Thyroid gland (tissue), 4 donors: ENCODE measurements around the gene RRP8. TPM values are rescaled to one million over a fixed set of nuclear protein-coding genes. Genes with fewer than 3 reads are reported as not detected.

Source experiments
- DNase-seq, 2 donors: peaks; one replicate each; pipeline ENCODE4 v3.0.0-alpha.2; 2019
- H3K27ac ChIP-seq, 3 donors: fragments of 200-600 bp; sonication (generic); 1 replicate in 2 of 3; 2 replicates in 1 of 3; pipeline ENCODE4 v1.5.1; 2016 to 2019; ENCODE audit warnings: mild to moderate bottlenecking in 1 of 3, moderate library complexity in 1 of 3
- H3K27me3 ChIP-seq: fragments of 200-600 bp; sonication (generic); one replicate; pipeline ENCODE4 v1.5.1; 2019
- H3K36me3 ChIP-seq, 2 donors: fragments of 200-600 bp; sonication (generic); one replicate each; pipeline ENCODE4 v1.5.1; 2016 to 2019
- H3K4me1 ChIP-seq, 2 donors: fragments of 200-600 bp; sonication (generic); one replicate each; pipeline ENCODE4 v1.5.1; 2017 to 2019
- H3K4me3 ChIP-seq, 3 donors: fragments of 200-600 bp; sonication (generic); replicated peaks in 1 of 3; 1 replicate in 2 of 3; 2 replicates in 1 of 3; pipeline ENCODE4 v1.5.1; 2016; ENCODE audit warnings: mild to moderate bottlenecking in 1 of 3
- H3K9me3 ChIP-seq: fragments of 200-600 bp; sonication (generic); one replicate; pipeline ENCODE4 v1.5.1; 2017
- CTCF ChIP-seq, 6 experiments: fragments of 200-600 bp in 3 of 6; fragments of 450-650 bp in 3 of 6; sonication (generic) in 3 of 6; IDR thresholded peaks; one replicate each; pipeline ENCODE4 v1.5.1; 2016 to 2019; ENCODE audit warnings: antibody characterized with exemption in 6 of 6, mild to moderate bottlenecking in 2 of 6, inconsistent platforms in 1 of 6, moderate library complexity in 1 of 6
- POLR2A ChIP-seq, 2 donors: fragments of 450-650 bp; IDR thresholded peaks; one replicate each; pipeline ENCODE4 v1.6.1; 2017; ENCODE audit warnings: antibody characterized with exemption in 2 of 2, mild to moderate bottlenecking in 2 of 2, moderate library complexity in 1 of 2
- WGBS, 2 donors: methylation state at CpG; one replicate each; pipeline ENCODE4 v1.1.5; 2017; 5-methylcytosine and 5-hydroxymethylcytosine counted together
- intact Hi-C: fragments of 100-400 bp; cut with DNase I; formaldehyde crosslinking; loops from one replicate; pipeline ENCODE4 v1.15.1; 2023
- total RNA-seq, 4 donors: library from RNA; depleted of rRNA; stranded (reverse); fragments of >200 nt; gene quantifications; one replicate each; pipeline ENCODE4 v1.2.3, GENCODE V29; 2016

The RRP8 gene
- total RNA-seq, 4 donors from 2014 or later, result 12.9 to 36.7 (median 18.8) TPM

GRCh38 chr11:6642957-6643356, 39.5 kb upstream of the RRP8 start:
- no peaks in the 10 kb centered on the region for H3K36me3 ChIP-seq
- no peak overlapping the region for H3K27ac ChIP-seq
- intact Hi-C loops, result no loop called here
- WGBS, 2 donors, result 84 to 85% methylated on average over 7 of the region's 7 CpGs
- no peaks in the 10 kb centered on the region for H3K27me3 ChIP-seq
- no peak for DNase-seq
- peaks cover 5 to 22% of the 10 kb centered on the region in 2 donors for H3K4me1 ChIP-seq
- TF ChIP-seq CTCF (IDR thresholded peaks at IDR 0.05) (no peak), POLR2A (IDR thresholded peaks at IDR 0.05) (no peak)
- no peaks in the 10 kb centered on the region for H3K9me3 ChIP-seq
- H3K4me3 ChIP-seq, result no peak overlapping the region

- H3K9me3 ChIP-seq, result no peaks in the 10 kb centered on the region
- intact Hi-C loops, result no loop called here
- no peak overlapping the region for H3K27ac ChIP-seq
- no peak overlapping the region for H3K4me3 ChIP-seq
- H3K4me1 ChIP-seq, result peaks cover 11 to 27% of the 10 kb centered on the region in 2 donors
- no peak for TF ChIP-seq CTCF (IDR thresholded peaks at IDR 0.05)
- no peak for TF ChIP-seq POLR2A (IDR thresholded peaks at IDR 0.05)
- H3K27me3 ChIP-seq, result no peaks in the 10 kb centered on the region
- WGBS, 2 donors, result 94 to 96% methylated on average over 17 to 26 of the region's 26 CpGs
- H3K36me3 ChIP-seq, result no peaks in the 10 kb centered on the region
- DNase-seq, result no peak
Measured at GRCh38 chr11:6640985-6641701, 37.7 kb upstream of the RRP8 start.

GRCh38 chr11:6640036-6640984, 36.9 kb upstream of the RRP8 start:
- Histone ChIP-seq H3K36me3 (no peaks in the 10 kb centered on the region), H3K4me1 (peaks cover 11 to 30% of the 10 kb centered on the region in 2 donors), H3K27ac (no peak overlapping the region), H3K9me3 (no peaks in the 10 kb centered on the region), H3K27me3 (no peaks in the 10 kb centered on the region), H3K4me3 (no peak overlapping the region)
- DNase-seq, result no peak
- TF ChIP-seq CTCF (IDR thresholded peaks at IDR 0.05) (no peak), POLR2A (IDR thresholded peaks at IDR 0.05) (no peak)
- 96 to 97% methylated on average over 24 to 29 of the region's 36 CpGs for WGBS, 2 donors
- intact Hi-C loops, result no loop called here

- intact Hi-C loops, result no loop called here
- Histone ChIP-seq H3K27ac (no peak overlapping the region), H3K36me3 (no peaks in the 10 kb centered on the region), H3K4me1 (peaks cover 11 to 34% of the 10 kb centered on the region in 2 donors), H3K27me3 (no peaks in the 10 kb centered on the region), H3K4me3 (no peak overlapping the region), H3K9me3 (no peaks in the 10 kb centered on the region)
- no peak for DNase-seq
- TF ChIP-seq POLR2A (IDR thresholded peaks at IDR 0.05) (no peak), CTCF (IDR thresholded peaks at IDR 0.05) (no peak)
- 85 to 92% methylated on average over 4 of the region's 4 CpGs for WGBS, 2 donors
Measured at GRCh38 chr11:6638429-6638828, 35.0 kb upstream of the RRP8 start.

- Histone ChIP-seq H3K36me3 (no peaks in the 10 kb centered on the region), H3K9me3 (no peaks in the 10 kb centered on the region), H3K4me3 (no peak overlapping the region), H3K4me1 (peaks cover 11 to 34% of the 10 kb centered on the region in 2 donors), H3K27me3 (no peaks in the 10 kb centered on the region), H3K27ac (no peak overlapping the region)
- 29 to 41% methylated on average over 3 of the region's 3 CpGs for WGBS, 2 donors
- intact Hi-C loops, result no loop called here
- no peak for TF ChIP-seq POLR2A (IDR thresholded peaks at IDR 0.05)
- TF ChIP-seq CTCF (IDR thresholded peaks at IDR 0.05), result no peak
- DNase-seq, result peak; percentile 54 to 61
Measured at GRCh38 chr11:6637871-6638270, 34.5 kb upstream of the RRP8 start.
